Activated naive CD4-positive, alpha-beta T cell treated with anti-CD3 and anti-CD28 coated beads, Interleukin-2, amount 50 U/mL, for 16 hours (primary cell): ENCODE results near the gene CXorf38.
"Not testable (repeated sequence)": the region's sequence is repeated elsewhere in the genome, so short reads cannot be mapped to it uniquely, and the experiment has no call there.

Source experiments
- DNase-seq: peaks from one replicate; pipeline ENCODE4 v3.0.0-alpha.2; 2020

Gene CXorf38

GRCh38 chrX:40625294-40625693 lies 22.1 kb downstream of the CXorf38 start:
- DNase-seq: no peak

- DNase-seq: no peak
Measured at GRCh38 chrX:40623665-40624064, 23.7 kb downstream of the CXorf38 start.

DNA sequence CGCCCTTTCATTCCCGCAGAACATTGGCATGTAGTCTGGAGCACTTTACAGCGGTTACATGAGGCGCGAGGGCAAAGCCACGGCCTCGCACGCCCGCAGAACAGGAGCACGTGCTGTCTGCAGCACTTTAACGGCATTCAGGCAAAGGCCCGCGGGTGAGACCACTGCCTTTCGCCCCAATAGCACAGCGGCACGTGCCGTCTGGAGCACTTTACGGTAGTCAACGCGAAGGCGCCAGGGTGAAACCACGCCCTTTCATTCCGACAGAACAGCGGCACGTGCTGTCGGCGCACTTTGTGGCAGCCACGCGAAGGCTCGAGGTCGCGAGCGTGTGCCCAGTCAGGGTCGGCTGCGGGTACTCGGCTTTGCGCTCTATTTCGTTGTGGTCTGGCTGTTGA lies 24.2 kb downstream of the CXorf38 start, which contains the start of gene MPC1L:
TSS of gene MPC1L (plus strand) at position 290 of the 398 bp plus-strand sequence. CDS start 138 bp downstream, outside the sequence.
- DNase-seq: no peak

DNA sequence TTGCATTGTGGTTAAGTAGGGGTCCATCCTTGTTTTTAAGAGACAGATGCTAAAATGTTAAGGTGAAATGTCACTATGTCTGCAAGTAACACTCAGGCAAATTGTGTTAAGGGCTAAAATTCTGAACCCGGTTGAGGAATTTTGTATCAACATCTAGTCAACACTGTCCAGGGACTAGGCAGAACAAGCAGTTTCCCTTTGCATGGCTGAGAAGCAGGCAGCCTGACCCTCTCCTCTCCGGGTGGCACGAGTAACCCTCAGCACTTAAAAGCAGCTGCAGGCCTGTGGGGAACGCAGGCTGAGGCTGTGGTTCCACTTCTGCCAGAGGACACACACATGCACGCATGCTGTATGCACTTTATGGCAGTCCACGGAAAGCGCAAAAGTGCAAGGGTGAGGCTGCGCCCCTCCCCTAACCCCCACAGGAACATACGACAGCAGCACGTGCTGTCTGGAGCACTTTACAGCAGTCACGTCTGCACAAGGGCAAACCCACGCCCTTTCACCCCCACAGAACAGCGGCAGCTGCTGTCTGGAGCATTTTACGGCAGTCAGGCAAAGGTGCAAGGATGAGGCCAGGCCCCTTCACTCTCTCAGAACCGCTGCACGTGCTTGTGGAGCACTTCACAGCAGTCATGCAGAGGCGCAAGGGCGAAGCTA lies 24.8 kb downstream of the CXorf38 start:
- no peak for DNase-seq

DNA sequence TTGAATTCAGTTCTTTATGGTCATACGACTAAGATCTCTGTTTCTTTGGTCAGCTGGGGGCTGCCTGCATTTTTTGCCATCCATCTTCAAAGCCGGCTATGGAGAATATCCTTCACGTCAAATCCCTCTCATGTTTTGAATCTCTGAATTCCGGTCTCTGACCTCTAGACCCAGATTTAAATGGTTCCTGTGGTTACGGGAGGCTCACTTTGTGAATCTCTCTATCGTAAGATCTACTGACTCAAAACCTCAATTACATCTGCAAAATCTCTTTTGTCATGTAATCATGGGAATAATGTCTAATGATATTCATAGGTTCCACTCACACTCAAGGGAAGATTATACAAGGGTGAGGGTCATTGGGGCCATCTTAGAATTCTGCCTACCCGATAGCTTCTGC lies 29.8 kb downstream of the CXorf38 start:
- DNase-seq: no peak

GRCh38 chrX:40615976-40616375 lies 31.4 kb downstream of the CXorf38 start:
- DNase-seq: no peak

GRCh38 chrX:40612511-40612910 lies 34.9 kb downstream of the CXorf38 start:
- no peak for DNase-seq

GRCh38 chrX:40607381-40607780 lies 40.0 kb downstream of the CXorf38 start:
- DNase-seq: no peak

DNA sequence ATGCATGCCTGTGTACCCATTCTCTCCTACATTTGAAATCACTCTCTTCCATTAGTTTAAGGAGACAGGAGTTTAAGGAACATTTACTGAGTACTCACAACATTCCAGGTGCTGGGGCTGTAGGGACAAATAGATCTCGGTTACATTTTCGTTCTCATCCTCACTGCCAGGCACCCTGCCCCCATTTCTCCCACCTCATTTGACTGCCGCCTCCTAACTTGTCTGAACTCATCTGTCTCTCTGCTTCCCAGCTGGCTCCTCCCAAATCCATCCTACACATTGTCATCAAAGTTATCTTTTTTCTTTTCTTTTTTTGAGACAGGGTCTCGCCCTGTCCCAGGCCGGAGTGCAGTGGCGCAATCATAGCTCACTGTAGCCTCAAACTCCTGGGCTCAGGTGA lies 43.9 kb downstream of the CXorf38 start:
- DNase-seq: no peak

- peak; percentile 16 for DNase-seq
Measured at GRCh38 chrX:40589616-40590321, 57.6 kb downstream of the CXorf38 start.

- DNase-seq: not testable (repeated sequence)
Measured at GRCh38 chrX:40587623-40588022, 59.7 kb downstream of the CXorf38 start.

DNA sequence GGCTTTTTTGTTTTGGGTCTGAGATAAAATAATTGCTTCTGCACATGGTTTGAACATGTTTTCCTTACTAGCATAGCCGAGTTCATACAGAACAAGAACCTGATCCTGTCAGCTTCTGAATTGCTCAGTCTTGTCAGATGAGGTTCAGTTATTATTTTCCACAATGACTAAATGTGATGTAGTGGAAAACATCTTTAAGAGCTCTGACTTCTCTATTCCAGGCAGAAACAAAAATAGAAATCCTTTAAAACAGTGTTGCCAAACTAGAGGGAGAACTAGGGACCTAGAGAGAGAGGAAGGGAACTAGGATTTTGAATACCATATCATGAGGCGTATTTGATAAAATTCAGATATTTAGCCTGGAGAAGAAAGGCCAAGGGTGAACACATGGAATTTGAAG lies 64.5 kb downstream of the CXorf38 start:
- DNase-seq: no peak

GRCh38 chrX:40582178-40582577 lies 65.2 kb downstream of the CXorf38 start:
- not testable (repeated sequence) for DNase-seq

DNA sequence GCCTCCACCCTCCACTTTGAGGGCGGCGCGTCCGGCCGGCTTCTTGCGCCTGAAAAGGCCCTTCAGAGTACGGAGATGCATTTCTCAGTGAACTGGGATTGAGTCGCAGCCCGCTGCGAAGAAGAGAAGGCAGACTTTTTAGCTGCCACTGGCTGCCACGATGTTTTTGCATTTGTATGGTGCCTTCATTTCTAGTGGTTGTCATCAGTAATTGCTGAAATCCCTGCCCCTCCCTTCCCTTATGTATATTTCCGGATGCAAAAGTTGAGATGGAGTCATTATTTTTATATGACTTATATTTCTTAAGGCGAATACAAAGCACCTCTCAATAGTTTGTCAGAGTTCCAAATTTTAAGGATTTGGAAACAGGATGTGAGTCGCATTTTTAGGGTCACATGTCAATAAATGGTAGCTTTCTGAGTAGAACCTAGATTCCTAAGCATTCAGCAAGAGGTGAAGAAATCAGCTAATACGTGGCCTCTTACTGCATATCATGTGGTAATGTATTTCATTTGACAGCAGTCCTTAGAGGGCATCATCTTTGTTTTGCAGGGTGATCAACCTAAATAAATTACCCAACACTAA lies 65.9 kb downstream of the CXorf38 start:
- DNase-seq: no peak

GRCh38 chrX:40580537-40581335 lies 66.6 kb downstream of the CXorf38 start, which contains the start of gene ATP6AP2:
ATP6AP2 (plus strand) TSS chrX:40580970; CDS start chrX:40581066, 96 bp downstream.
- peak; percentile 87 for DNase-seq

- no peak for DNase-seq
Measured at GRCh38 chrX:40579900-40580536, 67.3 kb downstream of the CXorf38 start.

DNA sequence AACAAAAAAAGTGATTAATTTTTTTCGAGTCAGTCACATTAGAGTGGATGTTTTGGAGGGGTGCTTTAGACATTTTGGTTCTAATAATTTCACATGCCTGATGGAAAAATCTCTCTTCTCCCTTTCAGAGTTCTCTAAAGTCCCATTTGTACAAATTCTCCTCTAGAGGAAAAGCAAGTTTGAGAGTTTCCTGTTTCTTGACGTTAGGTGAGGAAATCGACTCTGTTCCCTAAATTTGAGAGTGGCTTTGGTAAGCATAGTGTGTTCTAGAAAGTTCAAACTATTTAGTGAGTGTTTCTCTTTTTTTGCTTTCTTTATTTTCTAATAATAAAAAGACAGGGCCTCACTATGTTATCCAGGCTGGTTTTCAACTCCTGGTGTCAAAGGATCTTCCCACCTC lies 68.2 kb downstream of the CXorf38 start:
- DNase-seq: no peak

- DNase-seq: no peak
Measured at GRCh38 chrX:40578039-40578695, 69.2 kb downstream of the CXorf38 start.
